A549 (cell line): Measurements from ENCODE around the gene NHSL2.

Experiments used
- CHD2 ChIP-seq: fragments of 150-350 bp; IDR thresholded peaks from 2 replicates; pipeline ENCODE4 v1.6.1; 2014; ENCODE audit warnings: low read length; ENCODE audit not compliant: partially characterized antibody
- EP300 ChIP-seq, 2 experiments: fragments of >200 bp; sonication (Bioruptor Twin); formaldehyde crosslinking; IDR thresholded peaks; 2 replicates in 1 of 2; 3 replicates in 1 of 2; pipeline ENCODE4 v1.6.1; 2016 to 2017
- FOXS1 ChIP-seq: fragments of 250-450 bp; sonication (Bioruptor Pico); IDR thresholded peaks from 2 replicates; pipeline ENCODE4 v1.5.0; 2020; ENCODE audit warnings: mild to moderate bottlenecking, moderate library complexity
- HEYL ChIP-seq: fragments of 250-450 bp; sonication (Bioruptor Pico); IDR thresholded peaks from 2 replicates; pipeline ENCODE4 v1.8.0; 2021; ENCODE audit warnings: mild to moderate bottlenecking, moderate library complexity
- MAFK ChIP-seq: fragments of 450-650 bp; IDR thresholded peaks from 2 replicates; pipeline ENCODE4 v1.6.1; 2014; ENCODE audit not compliant: partially characterized antibody
- NR3C1 ChIP-seq: fragments of >200 bp; sonication (Bioruptor Twin); formaldehyde crosslinking; IDR thresholded peaks from 3 replicates; pipeline ENCODE4 v1.6.1; 2017
- POLR2A ChIP-seq: IDR thresholded peaks from 2 replicates; pipeline ENCODE4 v1.6.1; 2012; ENCODE audit warnings: mild to moderate bottlenecking, low read length
- TF ChIP-seq, protein P1 (sequence below): fragments of >200 bp; sonication (Bioruptor Twin); formaldehyde crosslinking; IDR thresholded peaks from 3 replicates; pipeline ENCODE4 v1.5.1; 2016
- TF ChIP-seq, protein P2 (sequence below): IDR thresholded peaks from 2 replicates; pipeline ENCODE4 v1.6.1; 2012
- TF ChIP-seq, protein P3 (sequence below): fragments of 450-650 bp; IDR thresholded peaks from 2 replicates; pipeline ENCODE4 v1.6.1; 2014; ENCODE audit warnings: antibody characterized with exemption
- TF ChIP-seq, protein P4 (sequence below): fragments of 200-600 bp; sonication (generic); IDR thresholded peaks from 2 replicates; pipeline ENCODE4 v1.6.1; 2016; ENCODE audit warnings: antibody characterized with exemption, mild to moderate bottlenecking, moderate library complexity
- TF ChIP-seq, protein P5 (sequence below): fragments of >200 bp; sonication (Bioruptor Twin); formaldehyde crosslinking; IDR thresholded peaks from 2 replicates; pipeline ENCODE4 v1.6.1; 2016

DNA sequence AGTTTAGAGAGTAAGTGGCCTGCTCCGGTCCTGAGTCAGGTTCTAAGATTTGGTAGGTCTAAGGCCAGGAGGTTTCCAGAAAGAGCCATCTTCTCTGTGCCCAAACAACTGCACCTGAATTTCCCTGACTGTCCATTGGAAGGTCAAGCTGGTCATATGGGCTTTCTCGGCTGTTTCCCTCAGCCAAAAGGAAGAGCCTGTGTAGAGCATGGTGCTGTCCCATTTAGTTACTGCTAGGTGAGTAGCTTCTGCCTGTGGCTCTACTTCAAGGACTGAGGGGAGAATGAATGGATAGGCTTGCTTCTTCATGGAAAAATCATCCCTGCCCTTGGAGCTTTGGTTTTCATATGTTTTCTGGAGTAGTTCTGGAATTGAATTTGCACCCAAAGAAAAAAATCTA, 33.7 kb downstream of the NHSL2 start:
- TF ChIP-seq HEYL (CRISPR knock-in tag) (no peak), CHD2 (no peak), EP300 (IDR thresholded peaks at IDR 0.05) (no peak), POLR2A (no peak), FOXS1 (no peak), NR3C1 (no peak), MAFK (no peak)
- TF ChIP-seq, protein P1, sequence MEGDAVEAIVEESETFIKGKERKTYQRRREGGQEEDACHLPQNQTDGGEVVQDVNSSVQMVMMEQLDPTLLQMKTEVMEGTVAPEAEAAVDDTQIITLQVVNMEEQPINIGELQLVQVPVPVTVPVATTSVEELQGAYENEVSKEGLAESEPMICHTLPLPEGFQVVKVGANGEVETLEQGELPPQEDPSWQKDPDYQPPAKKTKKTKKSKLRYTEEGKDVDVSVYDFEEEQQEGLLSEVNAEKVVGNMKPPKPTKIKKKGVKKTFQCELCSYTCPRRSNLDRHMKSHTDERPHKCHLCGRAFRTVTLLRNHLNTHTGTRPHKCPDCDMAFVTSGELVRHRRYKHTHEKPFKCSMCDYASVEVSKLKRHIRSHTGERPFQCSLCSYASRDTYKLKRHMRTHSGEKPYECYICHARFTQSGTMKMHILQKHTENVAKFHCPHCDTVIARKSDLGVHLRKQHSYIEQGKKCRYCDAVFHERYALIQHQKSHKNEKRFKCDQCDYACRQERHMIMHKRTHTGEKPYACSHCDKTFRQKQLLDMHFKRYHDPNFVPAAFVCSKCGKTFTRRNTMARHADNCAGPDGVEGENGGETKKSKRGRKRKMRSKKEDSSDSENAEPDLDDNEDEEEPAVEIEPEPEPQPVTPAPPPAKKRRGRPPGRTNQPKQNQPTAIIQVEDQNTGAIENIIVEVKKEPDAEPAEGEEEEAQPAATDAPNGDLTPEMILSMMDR: no peak
- TF ChIP-seq, protein P2, sequence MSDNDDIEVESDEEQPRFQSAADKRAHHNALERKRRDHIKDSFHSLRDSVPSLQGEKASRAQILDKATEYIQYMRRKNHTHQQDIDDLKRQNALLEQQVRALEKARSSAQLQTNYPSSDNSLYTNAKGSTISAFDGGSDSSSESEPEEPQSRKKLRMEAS: no peak
- TF ChIP-seq, protein P3, sequence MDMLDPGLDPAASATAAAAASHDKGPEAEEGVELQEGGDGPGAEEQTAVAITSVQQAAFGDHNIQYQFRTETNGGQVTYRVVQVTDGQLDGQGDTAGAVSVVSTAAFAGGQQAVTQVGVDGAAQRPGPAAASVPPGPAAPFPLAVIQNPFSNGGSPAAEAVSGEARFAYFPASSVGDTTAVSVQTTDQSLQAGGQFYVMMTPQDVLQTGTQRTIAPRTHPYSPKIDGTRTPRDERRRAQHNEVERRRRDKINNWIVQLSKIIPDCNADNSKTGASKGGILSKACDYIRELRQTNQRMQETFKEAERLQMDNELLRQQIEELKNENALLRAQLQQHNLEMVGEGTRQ: no peak
- TF ChIP-seq, protein P4, sequence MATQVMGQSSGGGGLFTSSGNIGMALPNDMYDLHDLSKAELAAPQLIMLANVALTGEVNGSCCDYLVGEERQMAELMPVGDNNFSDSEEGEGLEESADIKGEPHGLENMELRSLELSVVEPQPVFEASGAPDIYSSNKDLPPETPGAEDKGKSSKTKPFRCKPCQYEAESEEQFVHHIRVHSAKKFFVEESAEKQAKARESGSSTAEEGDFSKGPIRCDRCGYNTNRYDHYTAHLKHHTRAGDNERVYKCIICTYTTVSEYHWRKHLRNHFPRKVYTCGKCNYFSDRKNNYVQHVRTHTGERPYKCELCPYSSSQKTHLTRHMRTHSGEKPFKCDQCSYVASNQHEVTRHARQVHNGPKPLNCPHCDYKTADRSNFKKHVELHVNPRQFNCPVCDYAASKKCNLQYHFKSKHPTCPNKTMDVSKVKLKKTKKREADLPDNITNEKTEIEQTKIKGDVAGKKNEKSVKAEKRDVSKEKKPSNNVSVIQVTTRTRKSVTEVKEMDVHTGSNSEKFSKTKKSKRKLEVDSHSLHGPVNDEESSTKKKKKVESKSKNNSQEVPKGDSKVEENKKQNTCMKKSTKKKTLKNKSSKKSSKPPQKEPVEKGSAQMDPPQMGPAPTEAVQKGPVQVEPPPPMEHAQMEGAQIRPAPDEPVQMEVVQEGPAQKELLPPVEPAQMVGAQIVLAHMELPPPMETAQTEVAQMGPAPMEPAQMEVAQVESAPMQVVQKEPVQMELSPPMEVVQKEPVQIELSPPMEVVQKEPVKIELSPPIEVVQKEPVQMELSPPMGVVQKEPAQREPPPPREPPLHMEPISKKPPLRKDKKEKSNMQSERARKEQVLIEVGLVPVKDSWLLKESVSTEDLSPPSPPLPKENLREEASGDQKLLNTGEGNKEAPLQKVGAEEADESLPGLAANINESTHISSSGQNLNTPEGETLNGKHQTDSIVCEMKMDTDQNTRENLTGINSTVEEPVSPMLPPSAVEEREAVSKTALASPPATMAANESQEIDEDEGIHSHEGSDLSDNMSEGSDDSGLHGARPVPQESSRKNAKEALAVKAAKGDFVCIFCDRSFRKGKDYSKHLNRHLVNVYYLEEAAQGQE: no peak
- TF ChIP-seq, protein P5, sequence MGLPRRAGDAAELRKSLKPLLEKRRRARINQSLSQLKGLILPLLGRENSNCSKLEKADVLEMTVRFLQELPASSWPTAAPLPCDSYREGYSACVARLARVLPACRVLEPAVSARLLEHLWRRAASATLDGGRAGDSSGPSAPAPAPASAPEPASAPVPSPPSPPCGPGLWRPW: no peak
